ENCODE measurements around the gene KPNA5. TPM values are rescaled to one million over a fixed set of nuclear protein-coding genes. Genes with fewer than 3 reads are reported as not detected.

KPNA5 gene
- polyA plus RNA-seq, 1 donor from 2014 or later: 11.5 TPM

DNA sequence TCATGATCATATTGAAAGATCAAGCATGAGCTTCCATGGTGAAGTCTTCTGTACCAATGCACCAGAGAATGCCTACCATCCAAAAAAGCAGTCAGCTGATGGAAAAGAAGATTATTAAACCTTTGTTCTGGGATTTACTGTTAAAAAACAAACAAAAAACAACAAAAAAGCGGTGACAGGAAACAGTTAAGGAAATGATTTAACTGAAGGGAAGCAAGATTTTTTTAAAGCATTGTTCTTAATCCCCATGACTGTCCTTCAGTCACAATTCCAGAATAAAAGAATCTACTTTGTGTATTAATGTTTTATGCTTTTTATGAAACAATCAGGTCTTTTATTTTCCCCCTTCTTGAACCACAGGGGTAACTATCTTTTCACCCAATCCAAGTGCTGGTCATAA lies 60.6 kb downstream of the KPNA5 start:
- H3K27me3 Mint-ChIP-seq: no peaks in the 10 kb centered on the region
- peaks cover 15% of the 10 kb centered on the region for H3K36me3 Mint-ChIP-seq
- peaks cover 0 to 18% (median 18%) of the 10 kb centered on the region in 3 donors for H3K9me3 Mint-ChIP-seq
- no peak overlapping the region for H3K27ac Mint-ChIP-seq
- no peaks in the 10 kb centered on the region for H3K4me1 Mint-ChIP-seq
- H3K4me3 Mint-ChIP-seq: no peak overlapping the region

- no peak overlapping the region for H3K4me3 Mint-ChIP-seq
- no peaks in the 10 kb centered on the region for H3K27me3 Mint-ChIP-seq
- H3K36me3 Mint-ChIP-seq: no peaks in the 10 kb centered on the region
- no peak overlapping the region for H3K27ac Mint-ChIP-seq
- peaks cover 0 to 8% (median 8%) of the 10 kb centered on the region in 3 donors for H3K9me3 Mint-ChIP-seq
- H3K4me1 Mint-ChIP-seq: no peaks in the 10 kb centered on the region
These were observed 64.2 kb downstream of the KPNA5 start for GRCh38 chr6:116745176-116745575.

DNA sequence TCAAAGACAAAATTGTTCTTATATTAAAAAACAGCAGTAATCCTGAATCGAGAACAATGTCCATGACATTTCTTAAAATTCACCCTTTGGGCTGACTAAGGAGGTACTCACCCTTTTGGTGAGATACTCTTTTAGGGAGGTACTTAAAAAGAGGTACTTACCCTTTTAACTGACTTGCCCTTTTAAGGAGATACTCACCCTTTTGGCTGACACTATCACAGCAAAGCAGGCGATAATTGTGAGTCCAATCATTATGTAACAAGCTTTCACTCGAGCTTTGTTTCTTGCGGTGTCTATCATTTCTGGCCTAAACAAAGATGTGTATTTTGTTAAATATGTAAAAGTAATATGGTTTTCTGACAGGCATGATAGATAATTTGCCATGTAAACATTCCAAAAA lies 80.8 kb downstream of the KPNA5 start:
- H3K4me1 Mint-ChIP-seq: peaks cover 3 to 11% (median 7%) of the 10 kb centered on the region in 3 donors
- peaks cover 24% of the 10 kb centered on the region for H3K27me3 Mint-ChIP-seq
- no peak overlapping the region for H3K4me3 Mint-ChIP-seq
- no peaks in the 10 kb centered on the region for H3K36me3 Mint-ChIP-seq
- no peaks in the 10 kb centered on the region for H3K9me3 Mint-ChIP-seq
- no peak overlapping the region for H3K27ac Mint-ChIP-seq

DNA sequence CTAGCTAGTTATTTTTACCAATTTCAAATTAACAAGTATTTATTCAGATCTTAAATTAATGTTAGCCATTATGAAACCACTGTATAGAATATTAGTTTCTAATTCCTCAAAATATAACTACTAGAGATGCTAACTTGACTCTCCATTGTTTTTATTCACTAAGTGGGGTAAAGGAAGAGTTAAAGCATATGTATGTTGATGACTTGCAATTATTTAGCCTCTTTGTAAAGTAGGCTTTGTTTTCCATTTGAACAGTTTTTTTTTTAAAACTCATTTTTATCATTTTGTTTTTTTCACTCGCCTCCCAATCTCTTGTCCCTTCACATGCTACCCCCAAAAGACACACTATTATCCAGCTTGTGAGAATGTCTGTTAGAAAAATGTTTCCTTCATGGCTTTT lies 81.2 kb downstream of the KPNA5 start:
- Mint-ChIP-seq H3K9me3 (no peaks in the 10 kb centered on the region), H3K27ac (no peak overlapping the region), H3K4me1 (peaks cover 3 to 11% (median 7%) of the 10 kb centered on the region in 3 donors), H3K36me3 (no peaks in the 10 kb centered on the region), H3K4me3 (no peak overlapping the region), H3K27me3 (peaks cover 28% of the 10 kb centered on the region)

DNA sequence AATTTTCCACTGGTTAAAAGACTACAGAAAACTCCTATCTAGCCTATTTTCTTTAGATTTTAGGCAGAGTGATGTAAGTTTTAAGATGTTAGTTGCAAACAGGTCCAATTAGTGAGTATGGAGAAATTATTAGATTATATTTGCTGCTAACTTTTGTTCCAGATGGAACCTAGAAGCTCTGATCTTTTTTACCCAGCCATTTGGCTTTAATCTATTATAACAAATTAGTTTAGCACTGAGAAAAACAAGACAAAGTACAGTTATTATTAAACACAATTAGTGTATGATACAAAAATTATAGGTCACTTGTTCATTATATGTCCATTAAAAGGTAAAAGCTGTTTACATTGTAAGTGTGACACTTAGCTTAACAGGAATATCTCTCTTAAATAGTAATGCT lies 82.0 kb downstream of the KPNA5 start:
- Mint-ChIP-seq H3K27me3 (peaks cover 27% of the 10 kb centered on the region), H3K36me3 (no peaks in the 10 kb centered on the region), H3K27ac (no peak overlapping the region), H3K4me3 (no peak overlapping the region), H3K9me3 (no peaks in the 10 kb centered on the region), H3K4me1 (peaks cover 3 to 11% (median 7%) of the 10 kb centered on the region in 3 donors)

DNA sequence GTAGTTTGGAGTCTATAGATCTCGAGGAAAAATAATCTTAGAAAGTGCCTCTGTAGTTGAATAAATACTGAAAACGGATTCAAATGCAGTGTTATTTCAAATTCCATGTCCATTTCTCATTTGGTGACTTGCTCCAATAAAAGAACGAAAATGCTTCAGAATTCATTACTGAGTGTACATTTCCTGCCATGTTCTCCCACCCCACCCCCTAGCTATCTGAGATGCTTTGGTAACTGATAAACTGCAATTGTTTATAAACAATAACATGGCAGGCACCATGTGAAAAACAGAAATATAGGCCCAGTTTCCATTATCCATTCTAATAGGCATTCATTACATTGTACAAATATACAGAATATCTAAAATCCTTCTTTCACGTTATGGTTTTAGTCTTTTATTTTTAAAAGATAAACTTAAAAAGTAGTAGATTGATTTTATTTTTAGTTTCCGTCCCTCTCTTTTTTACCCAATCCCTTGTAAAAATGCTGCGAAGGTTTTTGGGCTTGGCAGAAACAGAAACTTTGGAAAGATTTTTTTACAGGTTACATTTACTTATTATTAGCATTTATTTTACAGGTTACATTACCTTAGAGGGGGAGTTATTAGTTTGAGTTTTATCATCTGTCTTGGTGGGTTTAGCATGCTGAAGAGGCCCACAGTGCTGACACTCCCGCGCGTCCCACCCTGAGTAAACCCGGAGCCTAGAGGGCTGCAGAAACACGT lies 83.1 kb downstream of the KPNA5 start:
- H3K36me3 Mint-ChIP-seq: no peaks in the 10 kb centered on the region
- peaks cover 29% of the 10 kb centered on the region for H3K27me3 Mint-ChIP-seq
- no peak overlapping the region for H3K27ac Mint-ChIP-seq
- H3K4me3 Mint-ChIP-seq: no peak overlapping the region
- H3K4me1 Mint-ChIP-seq: peaks cover 3 to 11% (median 7%) of the 10 kb centered on the region in 3 donors
- no peaks in the 10 kb centered on the region for H3K9me3 Mint-ChIP-seq

DNA sequence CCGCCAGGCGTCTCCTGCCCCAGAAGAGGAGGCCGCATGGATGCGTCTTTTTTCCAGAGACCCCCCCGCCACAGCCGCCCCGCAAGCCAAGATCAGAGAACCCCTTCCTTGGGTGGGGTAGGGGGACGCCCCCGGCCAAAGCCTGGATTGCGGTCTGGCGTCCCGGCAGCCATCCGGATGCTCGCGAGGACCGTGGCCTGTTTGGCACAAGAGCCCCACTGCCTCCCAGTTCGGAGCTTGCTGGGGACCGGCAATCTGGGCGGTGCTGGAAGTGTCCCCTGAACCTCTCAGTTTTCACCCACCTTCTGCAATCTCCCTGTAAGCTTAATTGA lies 83.6 kb downstream of the KPNA5 start:
- Mint-ChIP-seq H3K36me3 (no peaks in the 10 kb centered on the region), H3K4me1 (peaks cover 3 to 11% (median 7%) of the 10 kb centered on the region in 3 donors), H3K27me3 (peaks cover 28% of the 10 kb centered on the region), H3K4me3 (peak overlapping the region in 1 of 4 donors; percentile 30), H3K9me3 (no peaks in the 10 kb centered on the region), H3K27ac (no peak overlapping the region)

DNA sequence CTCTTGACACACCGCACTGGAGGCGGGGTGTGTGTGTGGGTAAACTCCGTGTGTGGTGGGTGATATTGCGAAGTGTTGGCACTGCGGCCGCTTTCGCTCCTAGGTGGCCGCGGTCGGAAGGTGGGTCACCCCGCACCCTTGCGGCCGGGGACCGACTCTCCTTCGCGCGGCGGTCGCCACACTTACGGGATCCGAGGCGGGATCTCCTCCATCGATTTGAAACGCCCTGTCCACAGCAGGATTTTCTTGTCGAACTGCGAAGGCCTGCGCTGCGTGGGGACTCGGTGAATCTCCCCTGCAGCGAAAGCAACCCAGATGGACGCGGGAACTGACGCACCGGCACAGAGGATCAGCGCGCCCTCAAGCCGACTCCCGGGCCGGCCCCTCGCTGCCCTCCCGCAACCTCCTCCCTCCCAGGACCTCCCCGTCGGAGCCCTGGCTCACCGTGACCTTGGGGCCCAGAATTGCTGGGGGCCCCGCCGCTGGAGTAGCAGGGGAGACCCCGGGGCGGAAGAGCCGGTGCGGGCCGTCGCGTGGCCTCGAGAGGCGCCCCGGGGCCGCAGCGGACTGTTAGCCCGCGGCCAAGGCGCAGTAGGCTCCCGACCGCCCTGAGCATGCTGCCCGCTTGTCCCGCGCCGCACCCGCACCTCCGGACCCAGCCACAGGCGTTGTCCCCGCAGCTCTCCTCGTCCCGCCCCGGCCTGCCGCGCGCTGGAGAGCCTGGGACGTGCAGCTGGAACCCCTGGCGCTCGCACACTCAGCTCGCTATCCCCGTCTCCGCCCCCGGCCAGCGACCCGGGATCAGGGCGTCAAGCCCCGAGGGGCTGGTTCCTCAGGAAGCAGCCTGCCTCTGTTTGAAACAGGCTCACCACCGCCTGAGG lies 84.2 kb downstream of the KPNA5 start, which contains the start of gene FAM162B:
FAM162B (minus strand) TSS at position 759 of the 881 bp plus-strand sequence; CDS start at position 616, 143 bp downstream.
- Mint-ChIP-seq H3K36me3 (no peaks in the 10 kb centered on the region), H3K9me3 (no peaks in the 10 kb centered on the region), H3K27me3 (peaks cover 26% of the 10 kb centered on the region), H3K4me1 (peaks cover 3 to 11% (median 7%) of the 10 kb centered on the region in 3 donors), H3K27ac (no peak within 1 kb of the TSS), H3K4me3 (peak within 1 kb of the TSS; percentile 31 to 91 (median 52))

DNA sequence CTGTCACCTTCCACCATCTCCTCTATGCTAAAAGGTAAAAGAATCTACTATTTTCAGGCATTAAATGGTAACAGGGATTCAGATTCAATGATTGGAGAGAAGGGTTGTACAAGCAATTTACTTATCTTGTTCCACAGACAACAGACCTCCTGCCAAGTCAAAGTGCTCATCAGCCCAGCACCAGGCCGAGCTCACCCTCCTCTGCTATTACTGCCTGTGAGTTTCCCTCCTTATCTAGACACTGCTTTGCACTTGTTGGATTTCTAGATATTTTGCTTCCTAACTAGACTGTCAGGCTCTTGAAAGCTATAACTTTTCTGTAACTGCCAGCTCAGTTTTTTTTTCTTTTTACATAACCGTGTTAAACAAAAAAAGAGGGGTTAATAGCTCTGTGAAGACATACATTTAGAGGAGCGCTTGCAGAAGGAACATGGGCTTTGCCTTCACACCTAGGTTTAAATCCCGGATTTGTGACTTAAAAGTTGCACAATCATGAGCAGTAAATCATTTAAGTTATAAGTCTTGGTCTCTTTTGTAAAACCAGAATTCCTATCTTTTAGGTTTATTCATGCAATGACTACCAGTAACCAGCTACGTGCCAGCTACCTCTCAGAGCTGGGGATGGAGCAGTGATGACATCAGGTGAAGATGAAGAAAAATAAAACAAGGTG lies 85.6 kb downstream of the KPNA5 start:
- peaks cover 3 to 11% (median 7%) of the 10 kb centered on the region in 3 donors for H3K4me1 Mint-ChIP-seq
- no peaks in the 10 kb centered on the region for H3K9me3 Mint-ChIP-seq
- no peak overlapping the region for H3K27ac Mint-ChIP-seq
- peaks cover 28% of the 10 kb centered on the region for H3K27me3 Mint-ChIP-seq
- no peaks in the 10 kb centered on the region for H3K36me3 Mint-ChIP-seq
- H3K4me3 Mint-ChIP-seq: peak overlapping the region in 2 of 4 donors; percentile 28 to 91

DNA sequence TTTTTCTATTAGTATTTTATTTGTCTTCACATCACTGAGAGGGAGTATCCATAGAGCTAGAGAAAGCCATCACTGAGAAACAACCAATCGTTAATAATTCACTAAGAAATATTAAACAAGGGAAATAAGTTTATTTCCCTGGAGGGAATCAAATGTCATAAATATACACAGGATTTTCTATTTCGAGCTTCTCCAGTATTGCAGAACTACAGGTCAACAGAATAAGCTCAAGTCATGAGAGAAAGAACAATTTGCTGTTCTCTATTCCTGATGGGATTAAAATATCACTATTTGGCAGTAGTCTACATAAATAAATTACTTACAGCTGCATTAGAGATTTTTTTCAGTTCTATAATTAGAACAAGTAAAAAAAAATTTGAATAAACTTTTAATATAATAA lies 86.7 kb downstream of the KPNA5 start:
- peaks cover 30% of the 10 kb centered on the region for H3K27me3 Mint-ChIP-seq
- H3K4me1 Mint-ChIP-seq: peaks cover 3 to 11% (median 7%) of the 10 kb centered on the region in 3 donors
- H3K27ac Mint-ChIP-seq: no peak overlapping the region
- H3K4me3 Mint-ChIP-seq: no peak overlapping the region
- no peaks in the 10 kb centered on the region for H3K36me3 Mint-ChIP-seq
- H3K9me3 Mint-ChIP-seq: no peaks in the 10 kb centered on the region

GRCh38 chr6:116772450-116772849 lies 91.4 kb downstream of the KPNA5 start:
- no peak overlapping the region for H3K4me3 Mint-ChIP-seq
- H3K36me3 Mint-ChIP-seq: no peaks in the 10 kb centered on the region
- H3K4me1 Mint-ChIP-seq: no peaks in the 10 kb centered on the region
- no peaks in the 10 kb centered on the region for H3K9me3 Mint-ChIP-seq
- H3K27ac Mint-ChIP-seq: no peak overlapping the region
- peaks cover 9% of the 10 kb centered on the region for H3K27me3 Mint-ChIP-seq

- Mint-ChIP-seq H3K9me3 (no peaks in the 10 kb centered on the region), H3K4me3 (no peak overlapping the region), H3K36me3 (no peaks in the 10 kb centered on the region), H3K4me1 (no peaks in the 10 kb centered on the region), H3K27ac (no peak overlapping the region), H3K27me3 (peaks cover 7% of the 10 kb centered on the region)
These were observed 92.9 kb downstream of the KPNA5 start for GRCh38 chr6:116773886-116774285.

GRCh38 chr6:116779573-116780164 lies 98.7 kb downstream of the KPNA5 start:
- no peaks in the 10 kb centered on the region for H3K27me3 Mint-ChIP-seq
- H3K9me3 Mint-ChIP-seq: no peaks in the 10 kb centered on the region
- no peak overlapping the region for H3K4me3 Mint-ChIP-seq
- H3K4me1 Mint-ChIP-seq: peaks cover 0 to 2% (median 0%) of the 10 kb centered on the region in 3 donors
- H3K36me3 Mint-ChIP-seq: no peaks in the 10 kb centered on the region
- H3K27ac Mint-ChIP-seq: no peak overlapping the region

DNA sequence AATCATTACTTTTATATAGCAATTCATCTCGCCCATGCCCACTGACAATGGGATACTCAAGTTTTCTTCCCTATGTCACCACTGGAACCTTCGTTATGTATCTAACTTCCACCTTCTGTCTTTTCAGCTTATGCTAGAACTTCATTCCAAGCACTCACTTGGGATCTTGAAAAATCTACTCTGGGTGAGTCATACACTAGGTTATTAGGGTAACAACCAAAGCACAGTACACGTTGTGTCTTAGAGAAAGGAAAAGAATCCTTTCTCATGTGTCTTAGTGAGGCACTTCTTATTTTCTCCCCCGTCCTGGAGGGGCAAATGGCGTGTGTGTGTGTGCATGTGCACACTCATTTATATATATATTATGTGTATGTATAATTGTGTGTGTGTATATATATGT lies 102.8 kb downstream of the KPNA5 start:
- H3K36me3 Mint-ChIP-seq: no peaks in the 10 kb centered on the region
- no peaks in the 10 kb centered on the region for H3K27me3 Mint-ChIP-seq
- no peak overlapping the region for H3K4me3 Mint-ChIP-seq
- no peak overlapping the region for H3K27ac Mint-ChIP-seq
- no peaks in the 10 kb centered on the region for H3K9me3 Mint-ChIP-seq
- H3K4me1 Mint-ChIP-seq: peaks cover 0 to 2% (median 0%) of the 10 kb centered on the region in 3 donors
